ENCODE results near the gene LRRFIP2.

- TF ChIP-seq CTCF (IDR thresholded peaks at IDR 0.05; ENCODE audit: insufficient read depth, low read length) (no peak), POLR2AphosphoS5 (IDR thresholded peaks at IDR 0.05; ENCODE audit: low read depth) (no peak), SPI1 (IDR thresholded peaks at IDR 0.05; ENCODE audit: borderline replicate concordance, low read depth) (no peak)
These were observed 120.6 kb downstream of the LRRFIP2 start for GRCh38 chr3:37053753-37054152.

All from HL-60 (cell line).